ENCODE data around the gene TRPV2. TPM values are rescaled to one million over a fixed set of nuclear protein-coding genes. Genes with fewer than 3 reads are reported as not detected.

TRPV2 gene
- total and polyA plus RNA-seq, 10 of the 15 experiments (the other 5 are each of a cell fraction or from before 2014, with no cell fraction given): 8.9 to 94.4 (median 54.1) TPM

- no peak for TF ChIP-seq ZNF687 (IDR thresholded peaks at IDR 0.05)
- no peak for TF ChIP-seq ZNF622 (IDR thresholded peaks at IDR 0.05)
Observed at GRCh38 chr17:16442594-16443510, 27.5 kb downstream of the TRPV2 start (continued).

GRCh38 chr17:16443511-16444257, 28.3 kb downstream of the TRPV2 start:
- H2AFZ ChIP-seq (ENCODE audit: control insufficient read depth, low read depth, low read length): no peak overlapping the region
- BruUV-seq (replicated peaks): no TSS peak
- 0 out of 2 replicates have a peak overlapping the region, but pooled peaks have one; percentile 97 for H3K4me3 ChIP-seq
- peaks cover 7% of the 10 kb centered on the region for H3K4me1 ChIP-seq (ENCODE audit: control insufficient read depth, insufficient read depth, low read length)
- ChIA-PET RAD21 (ENCODE audit: unreplicated experiment) (interaction anchor here (1.8 kb wide), 1 partner anchor 9 kb away, joined by 5 read pairs; no protein-coding TSS in a partner anchor), POLR2A (no interaction called here), SMC1A (ENCODE audit: uncharacterized antibody, unreplicated experiment) (interaction anchor here (1.0 kb wide), 2 partner anchors 9 to 16 kb away, joined by 3 read pairs; no protein-coding TSS in a partner anchor), CTCF (interaction anchor here (0.9 to 4.4 kb wide), 5 partner anchors 10 to 80 kb away, joined by 3 to 22 read pairs (median 12); no protein-coding TSS in a partner anchor)
- TF ChIP-seq HSF1 (IDR thresholded peaks at IDR 0.05; ENCODE audit: low read depth, low read length) (no peak), POLR2A (IDR thresholded peaks at IDR 0.05; ENCODE audit: low read depth, low read length) (peak; percentile 85), POLR2AphosphoS5 (IDR thresholded peaks at IDR 0.05; ENCODE audit: low read length) (0 out of 2 replicates have a peak, but pooled peaks have one; percentile 43), RELA (IDR thresholded peaks at IDR 0.05; ENCODE audit: borderline replicate concordance, partially characterized antibody) (no peak), CBFB (IDR thresholded peaks at IDR 0.05; ENCODE audit: low read depth) (peak; percentile 26; the same call in 1 of the 2 replicates), PML (IDR thresholded peaks at IDR 0.05; ENCODE audit: low read length) (0 out of 2 replicates have a peak, but pooled peaks have one; percentile 5), RUNX3 (IDR thresholded peaks at IDR 0.05; ENCODE audit: low read length) (0 out of 2 replicates have a peak, but pooled peaks have one; percentile 1), SMAD5 (IDR thresholded peaks at IDR 0.05; ENCODE audit: low read depth) (peak; percentile 65; the same call in 1 of the 2 replicates), BCL3 (IDR thresholded peaks at IDR 0.05; ENCODE audit: borderline replicate concordance, insufficient read depth, low read depth, low read length, poor library complexity, severe bottlenecking) (peak; percentile 24), RFX5 (IDR thresholded peaks at IDR 0.05; ENCODE audit: low read depth, low read length) (no peak)
- intact Hi-C loops (cut with micrococcal nuclease; ENCODE audit: unreplicated experiment): no loop called here
- H3K79me2 ChIP-seq (ENCODE audit: control insufficient read depth, insufficient read depth, low read length): peaks cover 55% of the 10 kb centered on the region
- DNase-seq (ENCODE audit: low read depth, low spot score) (no peak), FAIRE-seq (no peak), ATAC-seq (peak; percentile 0; the same call in 1 of the 3 replicates)
- WGBS (ENCODE audit: insufficient coverage, insufficient replicate concordance, low lambda C conversion rate, missing lambda C conversion rate): 78% methylated on average over 27 of the region's 27 CpGs
- no peaks in the 10 kb centered on the region; the same call in 2 of the 3 replicates for H3K9me3 ChIP-seq (replicated peaks; ENCODE audit: control insufficient read depth, insufficient read depth, low read length)
- peak overlapping the region; percentile 79 for H3K27ac ChIP-seq (ENCODE audit: control insufficient read depth, insufficient read depth)
- H3K27me3 ChIP-seq (replicated peaks in 1 of 2; ENCODE audit: control insufficient read depth in 2 of 2, insufficient read depth in 2 of 2, low read length in 1 of 2): no peaks in the 10 kb centered on the region
- in situ Hi-C loops (cut with MboI): no loop called here
- H4K20me1 ChIP-seq (ENCODE audit: control insufficient read depth, insufficient read depth): peaks cover 6% of the 10 kb centered on the region
- H3K4me2 ChIP-seq (ENCODE audit: control insufficient read depth, insufficient read depth): peak overlapping the region; percentile 97
- H3K9ac ChIP-seq (ENCODE audit: control insufficient read depth, insufficient read depth, low read length): peak overlapping the region; percentile 95
- peaks cover 26 to 47% of the 10 kb centered on the region in 2 experiments for H3K36me3 ChIP-seq (ENCODE audit: control insufficient read depth in 2 of 2, insufficient read depth in 2 of 2, low read length in 1 of 2)

All from GM12878 (cell line).